Measurements from ENCODE around the gene RNF112.
"Not testable (repeated sequence)": the region's sequence is repeated elsewhere in the genome, so short reads cannot be mapped to it uniquely, and the experiment has no call there.

Gene RNF112

DNA sequence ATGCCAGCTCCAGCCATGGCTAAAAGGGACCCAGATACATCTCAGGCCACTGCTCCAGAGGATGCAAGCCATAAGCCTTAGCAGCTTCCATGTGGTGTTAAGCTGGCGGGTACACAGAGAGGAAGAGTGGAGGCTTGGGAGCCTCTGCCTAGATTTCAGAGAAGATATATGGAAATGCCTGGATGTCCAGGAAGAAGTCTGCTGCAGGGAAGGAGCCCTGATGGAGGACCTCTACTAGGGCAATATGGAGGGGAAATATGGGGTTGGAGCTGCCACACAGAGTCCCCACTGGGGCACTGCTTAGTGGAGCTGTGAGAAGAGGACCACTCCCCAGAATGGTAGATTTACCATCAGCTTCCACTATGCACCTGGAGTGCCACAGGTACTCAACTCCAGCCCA lies 32.1 kb downstream of the RNF112 start:
- TF ChIP-seq, protein P1, sequence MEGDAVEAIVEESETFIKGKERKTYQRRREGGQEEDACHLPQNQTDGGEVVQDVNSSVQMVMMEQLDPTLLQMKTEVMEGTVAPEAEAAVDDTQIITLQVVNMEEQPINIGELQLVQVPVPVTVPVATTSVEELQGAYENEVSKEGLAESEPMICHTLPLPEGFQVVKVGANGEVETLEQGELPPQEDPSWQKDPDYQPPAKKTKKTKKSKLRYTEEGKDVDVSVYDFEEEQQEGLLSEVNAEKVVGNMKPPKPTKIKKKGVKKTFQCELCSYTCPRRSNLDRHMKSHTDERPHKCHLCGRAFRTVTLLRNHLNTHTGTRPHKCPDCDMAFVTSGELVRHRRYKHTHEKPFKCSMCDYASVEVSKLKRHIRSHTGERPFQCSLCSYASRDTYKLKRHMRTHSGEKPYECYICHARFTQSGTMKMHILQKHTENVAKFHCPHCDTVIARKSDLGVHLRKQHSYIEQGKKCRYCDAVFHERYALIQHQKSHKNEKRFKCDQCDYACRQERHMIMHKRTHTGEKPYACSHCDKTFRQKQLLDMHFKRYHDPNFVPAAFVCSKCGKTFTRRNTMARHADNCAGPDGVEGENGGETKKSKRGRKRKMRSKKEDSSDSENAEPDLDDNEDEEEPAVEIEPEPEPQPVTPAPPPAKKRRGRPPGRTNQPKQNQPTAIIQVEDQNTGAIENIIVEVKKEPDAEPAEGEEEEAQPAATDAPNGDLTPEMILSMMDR (IDR thresholded peaks at IDR 0.05; ENCODE audit: low read depth, low read length), result no peak
- Histone ChIP-seq H3K4me1 (no peaks in the 10 kb centered on the region), H3K4me3 (ENCODE audit: low read depth, low read length) (no peak overlapping the region), H3K36me3 (no peaks in the 10 kb centered on the region), H3K27me3 (no peaks in the 10 kb centered on the region), H3K9me3 (no peaks in the 10 kb centered on the region)
- no peak for DNase-seq

DNA sequence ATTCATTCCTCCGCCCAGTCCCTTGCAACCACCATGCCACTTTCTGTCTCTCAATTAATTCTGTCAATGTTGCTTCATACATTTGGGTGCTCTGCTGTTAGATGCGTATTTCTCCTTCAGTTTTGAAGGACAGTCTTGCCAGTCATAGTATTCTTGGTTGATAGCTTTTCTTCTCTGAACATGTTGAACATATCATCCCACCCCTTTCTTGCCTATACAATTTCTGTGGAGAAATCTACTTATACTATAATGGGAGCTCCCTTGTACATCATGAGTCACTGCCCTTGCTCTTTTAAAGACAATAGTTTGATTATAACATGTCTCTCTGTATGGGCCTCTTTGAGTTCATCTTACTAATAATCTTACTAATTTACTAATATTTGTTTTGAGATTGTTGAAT lies 34.1 kb downstream of the RNF112 start:
- H3K36me3 ChIP-seq, result no peaks in the 10 kb centered on the region
- H3K4me1 ChIP-seq, result no peaks in the 10 kb centered on the region
- DNase-seq, result no peak
- TF ChIP-seq, protein P1 (IDR thresholded peaks at IDR 0.05; ENCODE audit: low read depth, low read length), result no peak
- H3K9me3 ChIP-seq, result no peaks in the 10 kb centered on the region
- H3K4me3 ChIP-seq (ENCODE audit: low read depth, low read length), result no peak overlapping the region
- no peaks in the 10 kb centered on the region for H3K27me3 ChIP-seq

DNA sequence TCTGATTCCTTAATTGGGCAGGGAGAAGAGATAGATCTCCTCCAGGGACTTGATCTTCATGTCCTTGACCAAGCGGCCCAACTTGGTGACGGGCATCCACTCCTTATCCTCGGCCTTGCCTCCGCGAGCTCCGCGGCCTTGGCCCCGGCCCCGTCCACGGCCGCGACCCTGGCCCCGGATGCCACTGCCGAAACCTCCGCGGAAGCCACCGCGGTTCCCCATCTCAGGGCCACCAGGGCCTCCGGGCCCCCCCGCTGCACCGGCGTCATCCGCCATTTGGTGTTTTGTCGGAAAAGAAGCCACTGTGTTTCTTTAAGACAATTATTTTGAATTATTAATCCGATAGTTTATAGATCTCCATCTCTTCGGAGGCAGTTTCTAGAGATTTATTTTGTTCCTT lies 35.5 kb downstream of the RNF112 start:
- not testable (repeated sequence) for DNase-seq; H3K9me3 ChIP-seq; H3K4me1 ChIP-seq; H3K27me3 ChIP-seq; H3K4me3 ChIP-seq (ENCODE audit: low read depth, low read length); H3K36me3 ChIP-seq

DNA sequence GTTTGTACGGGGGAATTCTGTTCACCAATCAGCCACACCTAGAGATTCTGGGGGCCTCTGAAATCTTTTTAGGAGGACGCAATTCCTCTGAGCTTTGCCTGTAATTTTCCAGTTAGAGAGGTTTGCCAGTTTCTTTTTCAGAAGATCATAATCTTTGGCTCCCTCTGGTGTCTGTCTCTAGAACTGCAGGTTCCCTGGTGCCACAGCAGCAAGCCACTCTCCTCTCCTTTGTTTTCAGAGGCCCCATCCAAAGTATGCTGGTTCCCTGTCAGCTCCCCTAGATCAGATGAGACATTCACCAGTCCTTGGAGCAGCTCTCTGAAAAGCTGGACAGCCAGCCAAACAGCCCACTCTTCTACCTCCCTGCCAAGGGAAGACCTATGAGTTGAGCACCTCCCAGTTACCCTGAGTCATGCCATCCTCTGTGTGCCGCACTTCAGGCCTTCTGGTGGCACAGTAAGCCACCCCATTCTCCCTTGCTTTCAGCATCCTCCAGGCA lies 36.1 kb downstream of the RNF112 start:
- peak; percentile 59 for DNase-seq
- no peak overlapping the region for H3K4me3 ChIP-seq (ENCODE audit: low read depth, low read length)

DNA sequence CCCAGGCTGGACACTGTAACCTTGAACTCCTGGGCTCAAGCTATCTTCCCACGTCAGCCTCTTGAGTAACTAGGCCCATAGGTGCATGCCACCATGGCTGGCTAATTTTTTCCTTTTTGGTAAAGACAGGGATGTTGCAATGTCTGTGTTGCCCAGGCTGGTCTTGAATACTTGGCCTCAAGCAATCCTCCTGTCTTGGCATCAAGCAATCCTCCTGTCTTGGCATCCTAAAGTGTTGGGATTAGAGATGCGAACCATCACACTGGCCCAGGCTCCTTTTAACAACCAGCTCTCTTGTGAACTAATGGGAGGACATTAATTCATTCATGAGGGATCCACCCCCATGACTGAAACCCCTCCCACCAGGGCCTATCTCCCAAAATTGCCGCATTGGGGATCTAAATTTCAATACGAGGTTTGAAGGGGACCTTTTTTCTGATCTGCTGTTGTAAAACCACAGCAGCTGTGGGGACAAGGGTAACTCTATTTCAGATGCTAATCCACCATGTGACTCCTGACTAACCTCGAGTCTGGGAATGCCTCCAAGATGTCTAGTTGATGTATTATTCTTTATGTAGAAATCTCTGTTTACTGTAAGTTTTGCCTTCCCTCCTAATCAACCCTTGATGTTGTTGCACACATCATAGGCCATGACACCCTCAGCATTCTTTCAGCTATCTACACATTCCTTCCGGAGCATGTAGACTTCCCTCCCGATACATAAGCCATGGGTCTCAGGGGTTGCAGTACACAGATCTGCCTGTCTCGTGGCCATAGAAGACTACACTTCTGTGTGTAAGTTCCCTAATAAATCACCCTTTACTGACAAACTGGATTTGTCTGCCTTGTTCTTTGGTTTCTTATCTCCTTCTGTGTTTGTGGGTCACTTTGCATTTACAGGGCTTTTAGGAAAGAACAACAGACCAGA lies 37.6 kb downstream of the RNF112 start:
- Histone ChIP-seq H3K4me1 (no peaks in the 10 kb centered on the region), H3K36me3 (no peaks in the 10 kb centered on the region), H3K4me3 (ENCODE audit: low read depth, low read length) (no peak overlapping the region), H3K9me3 (no peaks in the 10 kb centered on the region), H3K27me3 (no peaks in the 10 kb centered on the region)
- TF ChIP-seq, protein P1 (IDR thresholded peaks at IDR 0.05; ENCODE audit: low read depth, low read length), result no peak
- DNase-seq, result no peak

More for the DNA sequence above, 36.1 kb downstream of the RNF112 start:
- H3K27me3 ChIP-seq, result no peaks in the 10 kb centered on the region
- H3K9me3 ChIP-seq, result no peaks in the 10 kb centered on the region
- TF ChIP-seq, protein P1 (IDR thresholded peaks at IDR 0.05; ENCODE audit: low read depth, low read length), result peak; percentile 75
- H3K36me3 ChIP-seq, result no peaks in the 10 kb centered on the region
- H3K4me1 ChIP-seq, result no peaks in the 10 kb centered on the region

DNA sequence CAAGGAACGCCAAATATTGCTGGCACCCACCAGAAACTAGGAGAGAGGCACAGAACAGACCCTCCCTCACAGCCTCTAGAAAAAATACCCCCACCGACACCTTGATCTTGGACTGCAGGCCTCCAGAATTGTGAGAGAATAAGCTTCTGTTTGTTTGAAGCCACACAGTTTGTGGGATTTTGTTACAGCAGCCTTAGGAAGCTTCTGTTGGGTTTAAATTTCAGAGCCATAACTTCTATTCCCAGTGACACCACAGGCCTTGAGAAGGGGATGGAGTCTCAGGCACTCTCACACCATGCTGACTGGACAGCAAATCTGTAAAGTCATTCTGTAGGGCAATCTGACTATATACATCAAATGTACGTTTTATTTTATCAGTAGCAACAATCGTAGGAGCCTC lies 38.6 kb downstream of the RNF112 start:
- TF ChIP-seq, protein P1 (IDR thresholded peaks at IDR 0.05; ENCODE audit: low read depth, low read length), result no peak
- Histone ChIP-seq H3K4me3 (ENCODE audit: low read depth, low read length) (no peak overlapping the region), H3K36me3 (no peaks in the 10 kb centered on the region), H3K9me3 (no peaks in the 10 kb centered on the region), H3K27me3 (no peaks in the 10 kb centered on the region), H3K4me1 (no peaks in the 10 kb centered on the region)
- no peak for DNase-seq

Data from BE2C (cell line).